Omental fat pad (tissue), 4 donors: ENCODE measurements around the gene FBN1. TPM values are rescaled to one million over a fixed set of nuclear protein-coding genes. Genes with fewer than 3 reads are reported as not detected.

ENCODE experiments used
- ATAC-seq: fragments of 150-250 bp; one replicate; pipeline ENCODE4 v1.9.1; 2016; ENCODE audit warnings: mild to moderate bottlenecking, moderate library complexity; ENCODE audit not compliant: low FRiP score
- DNase-seq: peaks from one replicate; pipeline ENCODE4 v3.0.0-alpha.2; 2019; ENCODE audit warnings: low spot score
- CTCF ChIP-seq, 3 donors: fragments of 450-650 bp; IDR thresholded peaks; one replicate each; pipeline ENCODE4 v1.5.1; 2016 to 2017; ENCODE audit warnings: antibody characterized with exemption in 3 of 3, mild to moderate bottlenecking in 3 of 3, moderate library complexity in 2 of 3
- total RNA-seq, 4 donors: library from RNA; depleted of rRNA; stranded (reverse); fragments of >200 nt; gene quantifications; one replicate each; pipeline ENCODE4 v1.1.0, GENCODE V29; 2016

FBN1 gene
- total RNA-seq, 4 donors from 2014 or later: 91.5 to 413 (median 137) TPM

GRCh38 chr15:48579945-48580671, 65.4 kb downstream of the FBN1 start:
- ATAC-seq (peak; percentile 77), DNase-seq (no peak)
- no peak for TF ChIP-seq CTCF (IDR thresholded peaks at IDR 0.05)

- no peak for TF ChIP-seq CTCF (IDR thresholded peaks at IDR 0.05)
- ATAC-seq (no peak), DNase-seq (no peak)
Observed at GRCh38 chr15:48578965-48579364, 66.5 kb downstream of the FBN1 start.

GRCh38 chr15:48577469-48577868, 68.0 kb downstream of the FBN1 start:
- no peak for ATAC-seq
- no peak for TF ChIP-seq CTCF (IDR thresholded peaks at IDR 0.05)
- no peak for DNase-seq

- no peak for ATAC-seq
- TF ChIP-seq CTCF (IDR thresholded peaks at IDR 0.05): no peak
- DNase-seq: no peak
Observed at GRCh38 chr15:48574187-48574586, 71.3 kb downstream of the FBN1 start.

GRCh38 chr15:48573780-48574179, 71.7 kb downstream of the FBN1 start:
- DNase-seq (no peak), ATAC-seq (no peak)
- TF ChIP-seq CTCF (IDR thresholded peaks at IDR 0.05): no peak

- TF ChIP-seq CTCF (IDR thresholded peaks at IDR 0.05): no peak
- ATAC-seq (no peak), DNase-seq (no peak)
Observed at GRCh38 chr15:48572823-48573222, 72.7 kb downstream of the FBN1 start.

- ATAC-seq (no peak), DNase-seq (no peak)
- no peak for TF ChIP-seq CTCF (IDR thresholded peaks at IDR 0.05)
Observed at GRCh38 chr15:48571510-48571909, 74.0 kb downstream of the FBN1 start.
